Measurements from ENCODE around the gene RNLS.

Gene RNLS

GRCh38 chr10:88546497-88546896, 36.6 kb downstream of the RNLS start:
- DNase-seq: no peak

GRCh38 chr10:88545359-88545758, 37.8 kb downstream of the RNLS start:
- no peak for DNase-seq

- no peak for DNase-seq
These were observed 38.8 kb downstream of the RNLS start for GRCh38 chr10:88544140-88544870.

GRCh38 chr10:88542522-88542921, 40.6 kb downstream of the RNLS start:
- DNase-seq: no peak

GRCh38 chr10:88541116-88541626, 41.9 kb downstream of the RNLS start:
- no peak for DNase-seq

- no peak for DNase-seq
These were observed 42.8 kb downstream of the RNLS start for GRCh38 chr10:88540351-88540750.

GRCh38 chr10:88538048-88538447, 45.1 kb downstream of the RNLS start:
- no peak for DNase-seq

- DNase-seq: no peak
These were observed 45.8 kb downstream of the RNLS start for GRCh38 chr10:88537322-88537721.

GRCh38 chr10:88536437-88536836, 46.7 kb downstream of the RNLS start:
- DNase-seq: no peak

GRCh38 chr10:88534072-88534665, 48.9 kb downstream of the RNLS start:
- no peak for DNase-seq

- DNase-seq: no peak
These were observed 51.6 kb downstream of the RNLS start for GRCh38 chr10:88531392-88532052.

- no peak for DNase-seq
These were observed 52.3 kb downstream of the RNLS start for GRCh38 chr10:88530629-88531391.

- no peak for DNase-seq
These were observed 53.0 kb downstream of the RNLS start for GRCh38 chr10:88530093-88530492.

GRCh38 chr10:88528806-88529570, 54.1 kb downstream of the RNLS start:
- DNase-seq: no peak

GRCh38 chr10:88528201-88528600, 54.9 kb downstream of the RNLS start:
- no peak for DNase-seq

- DNase-seq: no peak
These were observed 55.9 kb downstream of the RNLS start for GRCh38 chr10:88527245-88527644.

- DNase-seq: no peak
These were observed 56.5 kb downstream of the RNLS start for GRCh38 chr10:88526501-88527105.

GRCh38 chr10:88525371-88526069, 57.6 kb downstream of the RNLS start:
- DNase-seq: no peak

- no peak for DNase-seq
These were observed 59.2 kb downstream of the RNLS start for GRCh38 chr10:88523739-88524400.

- no peak for DNase-seq
These were observed 60.4 kb downstream of the RNLS start for GRCh38 chr10:88522715-88523114.

- DNase-seq: no peak
These were observed 61.3 kb downstream of the RNLS start for GRCh38 chr10:88521791-88522190.
